BLaER1 (cell line): ENCODE data around the gene UBASH3A.
A peak's percentile ranks its signal among the peaks of the same experiment; 100 is the strongest.

Source experiments
- H3K27ac ChIP-seq: shearing (Covaris generic); formaldehyde crosslinking; 2 replicates; pipeline ENCODE4 v1.8.1; 2022
- H3K27me3 ChIP-seq: shearing (Covaris generic); formaldehyde crosslinking; 2 replicates; pipeline ENCODE4 v1.8.1; 2022
- H3K36me3 ChIP-seq: shearing (Covaris generic); formaldehyde crosslinking; 2 replicates; pipeline ENCODE4 v1.8.1; 2022
- H3K4me1 ChIP-seq: shearing (Covaris generic); formaldehyde crosslinking; 2 replicates; pipeline ENCODE4 v1.8.1; 2022
- H3K4me2 ChIP-seq: shearing (Covaris generic); formaldehyde crosslinking; 2 replicates; pipeline ENCODE4 v1.8.1; 2022
- H3K4me3 ChIP-seq: shearing (Covaris generic); formaldehyde crosslinking; 2 replicates; pipeline ENCODE4 v1.8.1; 2022
- H3K9ac ChIP-seq: shearing (Covaris generic); formaldehyde crosslinking; 2 replicates; pipeline ENCODE4 v1.8.1; 2022
- H3K9me3 ChIP-seq: shearing (Covaris generic); formaldehyde crosslinking; 2 replicates; pipeline ENCODE4 v1.8.1; 2022
- H4K20me1 ChIP-seq: shearing (Covaris generic); formaldehyde crosslinking; 2 replicates; pipeline ENCODE4 v1.8.1; 2022
- Cebpa-rat ChIP-seq: shearing (Covaris generic); IDR thresholded peaks from 2 replicates; pipeline ENCODE4 v1.8.1; 2022

UBASH3A gene

DNA sequence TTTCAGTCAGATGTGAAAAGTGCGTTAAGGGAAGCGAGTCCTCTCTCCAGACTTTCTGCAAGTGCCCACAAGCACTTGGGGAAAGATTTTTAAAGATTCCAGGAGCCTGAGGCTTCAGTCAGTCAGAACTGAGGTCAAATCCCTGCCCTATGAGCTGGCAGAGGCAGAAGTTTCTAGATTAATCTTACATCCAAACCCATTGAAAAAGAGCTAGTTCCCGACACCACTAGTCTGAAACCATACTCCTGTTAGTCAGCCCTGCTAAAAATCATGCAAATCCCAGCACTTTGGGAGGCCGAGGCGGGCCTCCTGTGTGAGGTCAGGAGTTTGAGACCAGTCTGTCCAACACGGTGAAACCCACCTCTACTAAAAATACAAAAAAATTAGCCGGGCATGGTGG is 71.3 kb downstream of the UBASH3A start:
- no peak overlapping the region for H3K4me3 ChIP-seq
- TF ChIP-seq Cebpa-rat, result no peak
- H3K27me3 ChIP-seq, result no peaks in the 10 kb centered on the region
- H3K9ac ChIP-seq, result no peak overlapping the region
- H3K9me3 ChIP-seq, result no peaks in the 10 kb centered on the region
- H3K27ac ChIP-seq, result no peak overlapping the region
- no peak overlapping the region for H3K4me2 ChIP-seq
- no peaks in the 10 kb centered on the region for H4K20me1 ChIP-seq
- peaks cover 30% of the 10 kb centered on the region for H3K4me1 ChIP-seq
- H3K36me3 ChIP-seq, result no peaks in the 10 kb centered on the region

- TF ChIP-seq Cebpa-rat, result no peak
- H3K4me3 ChIP-seq, result no peak overlapping the region
- no peaks in the 10 kb centered on the region for H3K27me3 ChIP-seq
- H3K9ac ChIP-seq, result no peak overlapping the region
- no peaks in the 10 kb centered on the region for H3K9me3 ChIP-seq
- H3K4me2 ChIP-seq, result no peak overlapping the region
- no peaks in the 10 kb centered on the region for H3K36me3 ChIP-seq
- no peak overlapping the region for H3K27ac ChIP-seq
- no peaks in the 10 kb centered on the region for H4K20me1 ChIP-seq
- H3K4me1 ChIP-seq, result peaks cover 30% of the 10 kb centered on the region
Measured at GRCh38 chr21:42475526-42476387, 72.1 kb downstream of the UBASH3A start.

- Histone ChIP-seq H3K27me3 (no peaks in the 10 kb centered on the region), H3K4me2 (no peak overlapping the region), H3K4me3 (no peak overlapping the region), H3K9ac (no peak overlapping the region), H3K36me3 (no peaks in the 10 kb centered on the region), H3K4me1 (peaks cover 23% of the 10 kb centered on the region), H3K27ac (no peak overlapping the region), H4K20me1 (no peaks in the 10 kb centered on the region), H3K9me3 (no peaks in the 10 kb centered on the region)
- TF ChIP-seq Cebpa-rat, result no peak
Measured at GRCh38 chr21:42476388-42477331, 73.0 kb downstream of the UBASH3A start.

DNA sequence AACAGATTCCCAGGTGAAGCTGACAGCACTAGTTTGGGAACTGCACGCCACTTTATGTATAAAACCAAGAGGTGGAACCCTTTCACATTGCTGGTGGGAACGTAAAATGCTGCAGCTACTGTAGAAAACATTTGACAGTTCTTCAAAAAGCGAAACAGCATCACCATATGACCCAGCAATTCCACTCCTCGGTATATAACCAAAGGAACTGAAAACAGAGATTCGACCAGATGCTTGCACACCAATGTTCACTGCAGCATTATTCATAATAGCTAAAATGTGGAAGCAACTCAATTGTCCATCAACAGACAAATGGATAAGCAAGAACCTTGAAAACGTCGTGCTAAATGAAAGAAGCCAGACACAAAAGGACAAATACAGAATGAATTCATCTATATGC is 74.8 kb downstream of the UBASH3A start:
- no peak overlapping the region for H3K27ac ChIP-seq
- H3K27me3 ChIP-seq, result no peaks in the 10 kb centered on the region
- H3K4me3 ChIP-seq, result no peak overlapping the region
- H4K20me1 ChIP-seq, result no peaks in the 10 kb centered on the region
- no peak for TF ChIP-seq Cebpa-rat
- H3K4me1 ChIP-seq, result peaks cover 12% of the 10 kb centered on the region; the same call in 1 of the 2 replicates
- no peak overlapping the region for H3K9ac ChIP-seq
- no peak overlapping the region for H3K4me2 ChIP-seq
- H3K36me3 ChIP-seq, result no peaks in the 10 kb centered on the region
- no peaks in the 10 kb centered on the region for H3K9me3 ChIP-seq

- TF ChIP-seq Cebpa-rat, result no peak
- no peaks in the 10 kb centered on the region for H4K20me1 ChIP-seq
- H3K4me1 ChIP-seq, result peaks cover under 1% of the 10 kb centered on the region; the same call in 1 of the 2 replicates
- H3K4me2 ChIP-seq, result no peak overlapping the region
- no peaks in the 10 kb centered on the region for H3K9me3 ChIP-seq
- no peaks in the 10 kb centered on the region for H3K27me3 ChIP-seq
- no peak overlapping the region for H3K27ac ChIP-seq
- no peak overlapping the region for H3K4me3 ChIP-seq
- H3K36me3 ChIP-seq, result no peaks in the 10 kb centered on the region
- H3K9ac ChIP-seq, result no peak overlapping the region
Measured at GRCh38 chr21:42479582-42479981, 75.9 kb downstream of the UBASH3A start.

- Histone ChIP-seq H3K9me3 (no peaks in the 10 kb centered on the region), H3K4me2 (no peak overlapping the region), H3K4me1 (peaks cover 3% of the 10 kb centered on the region), H3K4me3 (no peak overlapping the region), H3K27ac (no peak overlapping the region), H4K20me1 (no peaks in the 10 kb centered on the region), H3K9ac (no peak overlapping the region), H3K27me3 (no peaks in the 10 kb centered on the region), H3K36me3 (no peaks in the 10 kb centered on the region)
- TF ChIP-seq Cebpa-rat, result no peak
Measured at GRCh38 chr21:42480736-42481135, 77.0 kb downstream of the UBASH3A start.

DNA sequence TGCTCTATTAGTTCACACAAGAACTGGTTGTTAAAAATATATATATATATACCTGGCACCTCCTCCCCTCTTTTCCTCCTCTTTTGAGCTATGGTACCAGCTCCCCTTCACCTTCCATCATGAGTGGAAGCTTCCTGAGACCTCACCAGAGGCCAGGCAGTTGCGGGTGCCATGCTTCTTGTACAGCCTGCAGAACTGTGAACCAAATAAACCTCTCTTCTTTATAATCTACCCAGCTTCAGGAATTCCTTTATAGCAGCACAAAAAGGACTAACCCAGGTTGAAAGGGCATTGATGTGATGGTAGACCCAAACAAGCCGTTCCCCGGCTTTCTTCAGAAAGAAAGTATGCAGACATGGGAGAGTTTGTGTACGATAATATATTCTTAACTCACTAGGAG is 77.5 kb downstream of the UBASH3A start:
- Histone ChIP-seq H3K9ac (no peak overlapping the region), H4K20me1 (no peaks in the 10 kb centered on the region), H3K4me1 (peaks cover 7% of the 10 kb centered on the region), H3K27me3 (no peaks in the 10 kb centered on the region), H3K4me3 (no peak overlapping the region), H3K27ac (no peak overlapping the region), H3K36me3 (no peaks in the 10 kb centered on the region), H3K9me3 (no peaks in the 10 kb centered on the region), H3K4me2 (no peak overlapping the region)
- no peak for TF ChIP-seq Cebpa-rat

DNA sequence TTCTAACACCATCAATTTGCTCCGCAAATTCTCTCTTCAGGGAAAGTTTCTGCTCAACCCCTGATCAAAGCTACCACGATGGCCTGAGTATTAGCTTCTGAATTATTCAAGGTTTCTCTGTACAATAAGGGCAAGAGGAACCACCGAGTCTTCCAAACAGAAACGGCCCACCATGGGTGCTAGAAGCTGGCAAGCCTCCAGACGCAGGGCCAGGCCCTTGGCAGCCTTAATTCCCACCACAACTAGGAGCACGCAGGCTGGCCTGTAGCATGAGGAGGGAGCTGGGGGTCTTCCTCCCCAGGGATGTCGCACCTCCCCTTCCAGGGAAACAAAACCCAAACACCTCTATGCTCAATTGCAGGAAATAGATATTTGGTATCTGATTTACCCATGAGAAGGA is 81.3 kb downstream of the UBASH3A start:
- no peak for TF ChIP-seq Cebpa-rat
- Histone ChIP-seq H3K4me3 (no peak overlapping the region), H3K4me1 (peaks cover 15% of the 10 kb centered on the region), H4K20me1 (no peaks in the 10 kb centered on the region), H3K9ac (no peak overlapping the region), H3K9me3 (peaks cover 10% of the 10 kb centered on the region), H3K4me2 (no peak overlapping the region), H3K27me3 (no peaks in the 10 kb centered on the region), H3K36me3 (no peaks in the 10 kb centered on the region), H3K27ac (no peak overlapping the region)

GRCh38 chr21:42486072-42486471 is 82.4 kb downstream of the UBASH3A start:
- Histone ChIP-seq H3K27me3 (no peaks in the 10 kb centered on the region), H3K4me1 (peaks cover 15% of the 10 kb centered on the region), H4K20me1 (no peaks in the 10 kb centered on the region), H3K27ac (no peak overlapping the region), H3K9me3 (peaks cover 10% of the 10 kb centered on the region), H3K4me2 (peak overlapping the region; percentile 44), H3K4me3 (no peak overlapping the region), H3K36me3 (no peaks in the 10 kb centered on the region), H3K9ac (no peak overlapping the region)
- no peak for TF ChIP-seq Cebpa-rat

- H3K9ac ChIP-seq, result no peak overlapping the region
- H3K4me3 ChIP-seq, result no peak overlapping the region
- peaks cover 10% of the 10 kb centered on the region for H3K9me3 ChIP-seq
- peak overlapping the region; percentile 44 for H3K4me2 ChIP-seq
- no peaks in the 10 kb centered on the region for H3K36me3 ChIP-seq
- peaks cover 15% of the 10 kb centered on the region for H3K4me1 ChIP-seq
- no peaks in the 10 kb centered on the region for H4K20me1 ChIP-seq
- no peak overlapping the region for H3K27ac ChIP-seq
- no peak for TF ChIP-seq Cebpa-rat
- H3K27me3 ChIP-seq, result no peaks in the 10 kb centered on the region
Measured at GRCh38 chr21:42486531-42486930, 82.8 kb downstream of the UBASH3A start.
